ENCODE measurements around the gene TTLL6.
"Not testable (repeated sequence)": the region's sequence is repeated elsewhere in the genome, so short reads cannot be mapped to it uniquely, and the experiment has no call there.

TTLL6 gene

DNA sequence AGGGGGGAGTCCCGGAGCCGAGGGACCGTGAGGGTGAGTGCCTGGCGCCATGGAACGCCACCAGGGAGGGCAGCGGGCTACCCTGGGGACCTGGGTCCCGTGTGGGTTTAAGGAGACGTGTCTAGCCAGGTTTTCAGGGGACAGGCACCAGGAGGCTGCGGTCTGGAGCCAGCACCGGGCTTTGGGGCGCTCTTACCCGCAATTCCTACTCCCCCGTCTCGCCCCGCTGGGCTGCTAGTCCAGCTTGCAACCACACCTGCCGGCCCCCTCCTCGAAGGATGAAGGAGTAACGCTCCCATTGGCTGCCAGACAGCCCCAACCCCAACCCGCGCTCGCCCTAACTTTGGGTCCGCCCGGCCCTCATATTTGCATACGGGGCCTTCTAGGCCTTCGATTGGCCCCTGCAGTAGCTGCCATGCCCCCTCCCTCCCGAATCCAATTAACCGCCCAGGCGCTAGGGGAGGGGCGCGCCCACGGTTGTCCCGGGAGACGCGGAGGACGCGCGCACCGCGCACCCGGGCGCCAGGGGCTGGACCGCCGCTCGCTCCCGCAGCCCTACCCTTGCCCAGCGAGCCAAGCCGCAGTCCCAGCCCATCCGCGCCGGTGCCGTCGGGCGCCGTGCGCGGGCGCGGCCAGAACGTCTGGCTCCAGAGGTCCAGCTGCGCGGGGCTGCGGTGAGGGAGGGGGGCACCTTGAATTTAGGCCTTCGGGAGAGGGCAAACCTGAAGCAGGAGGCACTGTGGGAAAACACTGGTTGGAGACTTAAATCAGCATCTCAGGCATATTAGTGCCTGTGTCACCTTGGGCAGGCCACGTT lies at the start of gene TTLL6:
TTLL6 (minus strand) TSS at position 456 of the 817 bp plus-strand sequence; CDS start at position 299, 157 bp downstream.
- H3K27ac Mint-ChIP-seq = no peak within 1 kb of the TSS
- peaks cover 64% of the 10 kb centered on the region for H3K27me3 Mint-ChIP-seq
- no peaks in the 10 kb centered on the region for H3K9me3 Mint-ChIP-seq
- peak; percentile 81 for DNase-seq
- H3K36me3 Mint-ChIP-seq (ENCODE audit: low read depth) = no peaks in the 10 kb centered on the region
- peak within 1 kb of the TSS; percentile 74 for H3K4me3 Mint-ChIP-seq
- H3K4me1 Mint-ChIP-seq (ENCODE audit: low read depth) = peaks cover 22% of the 10 kb centered on the region

DNA sequence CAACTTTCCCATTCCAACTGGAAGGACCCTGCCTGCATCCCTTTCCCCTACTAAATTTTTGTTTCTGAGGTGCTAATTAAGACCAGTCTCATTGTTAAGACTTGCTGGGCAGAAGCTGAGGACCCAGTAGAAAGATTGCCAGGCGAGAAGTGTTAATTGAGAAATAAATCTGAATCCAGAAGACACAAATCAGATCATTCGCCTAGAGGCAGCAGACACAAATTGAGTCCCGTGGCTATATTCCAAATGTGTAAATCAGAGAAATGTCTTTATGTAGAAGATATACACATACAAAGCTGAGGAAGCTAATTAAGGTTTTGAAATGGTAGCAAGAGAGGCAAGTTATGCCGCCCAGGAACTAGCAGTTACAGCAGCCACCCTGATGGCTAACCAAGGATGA lies 43.4 kb upstream of the TTLL6 start:
- H3K36me3 Mint-ChIP-seq (ENCODE audit: low read depth) = peaks cover 76% of the 10 kb centered on the region
- no peaks in the 10 kb centered on the region for H3K9me3 Mint-ChIP-seq
- DNase-seq = no peak
- H3K27me3 Mint-ChIP-seq = no peaks in the 10 kb centered on the region
- H3K27ac Mint-ChIP-seq = no peak overlapping the region
- peaks cover 3% of the 10 kb centered on the region for H3K4me1 Mint-ChIP-seq (ENCODE audit: low read depth)
- H3K4me3 Mint-ChIP-seq = no peak overlapping the region

DNA sequence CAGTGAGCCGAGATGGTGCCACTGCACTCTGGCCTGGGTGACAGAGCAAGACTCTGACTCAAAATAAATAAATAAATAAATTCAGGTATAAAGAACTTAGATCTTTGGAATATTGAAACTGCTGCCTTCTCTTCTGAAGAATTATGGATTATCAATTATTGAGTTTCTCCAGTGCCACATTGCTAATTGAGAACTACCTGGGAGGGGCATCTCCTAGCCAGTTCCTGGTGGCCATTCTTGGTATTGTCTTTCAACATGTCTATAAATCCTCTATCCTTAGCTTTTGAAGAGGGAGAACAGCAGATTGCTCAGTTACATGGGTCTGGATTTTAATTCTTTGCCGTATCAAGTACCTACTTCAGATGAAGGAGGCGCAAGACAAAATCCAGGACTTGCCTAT lies 43.0 kb upstream of the TTLL6 start:
- no peak for DNase-seq
- Mint-ChIP-seq H3K27ac (no peak overlapping the region), H3K9me3 (no peaks in the 10 kb centered on the region), H3K4me1 (ENCODE audit: low read depth) (peaks cover 3% of the 10 kb centered on the region), H3K27me3 (no peaks in the 10 kb centered on the region), H3K4me3 (no peak overlapping the region), H3K36me3 (ENCODE audit: low read depth) (peaks cover 79% of the 10 kb centered on the region)

DNA sequence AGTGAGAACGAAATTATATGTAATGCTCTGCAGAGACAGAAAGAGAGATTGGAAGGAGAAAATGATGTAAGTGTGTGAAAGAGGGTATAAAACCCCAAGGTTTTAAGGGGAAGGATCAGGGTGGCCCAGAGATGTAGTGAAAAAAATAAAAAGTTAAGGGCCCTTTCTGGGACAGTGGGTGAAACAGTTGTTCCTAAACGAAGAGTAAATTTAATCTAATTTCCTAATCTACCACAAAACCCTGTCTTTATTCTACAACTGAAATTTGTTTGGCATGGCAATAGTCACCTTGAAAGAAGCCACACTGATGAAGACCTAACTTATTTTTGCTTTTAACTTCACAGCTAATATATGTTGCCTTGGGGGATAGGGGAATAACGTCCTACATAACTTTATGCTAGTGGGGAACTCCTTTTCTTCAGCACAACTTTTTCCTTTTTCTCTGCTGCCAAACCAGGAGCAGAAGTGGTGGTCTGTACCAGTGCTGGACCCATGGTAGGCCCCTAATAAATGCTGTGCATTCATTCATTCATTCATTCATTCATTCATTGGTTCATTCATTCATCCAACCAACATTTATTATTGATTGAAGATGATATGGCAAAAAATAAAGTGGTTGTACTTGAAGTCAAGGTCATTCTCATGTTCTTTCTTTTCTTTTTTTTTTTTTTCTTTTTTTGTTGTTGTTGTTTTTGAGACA lies 39.2 kb upstream of the TTLL6 start:
- peaks cover 78% of the 10 kb centered on the region for H3K36me3 Mint-ChIP-seq (ENCODE audit: low read depth)

DNA sequence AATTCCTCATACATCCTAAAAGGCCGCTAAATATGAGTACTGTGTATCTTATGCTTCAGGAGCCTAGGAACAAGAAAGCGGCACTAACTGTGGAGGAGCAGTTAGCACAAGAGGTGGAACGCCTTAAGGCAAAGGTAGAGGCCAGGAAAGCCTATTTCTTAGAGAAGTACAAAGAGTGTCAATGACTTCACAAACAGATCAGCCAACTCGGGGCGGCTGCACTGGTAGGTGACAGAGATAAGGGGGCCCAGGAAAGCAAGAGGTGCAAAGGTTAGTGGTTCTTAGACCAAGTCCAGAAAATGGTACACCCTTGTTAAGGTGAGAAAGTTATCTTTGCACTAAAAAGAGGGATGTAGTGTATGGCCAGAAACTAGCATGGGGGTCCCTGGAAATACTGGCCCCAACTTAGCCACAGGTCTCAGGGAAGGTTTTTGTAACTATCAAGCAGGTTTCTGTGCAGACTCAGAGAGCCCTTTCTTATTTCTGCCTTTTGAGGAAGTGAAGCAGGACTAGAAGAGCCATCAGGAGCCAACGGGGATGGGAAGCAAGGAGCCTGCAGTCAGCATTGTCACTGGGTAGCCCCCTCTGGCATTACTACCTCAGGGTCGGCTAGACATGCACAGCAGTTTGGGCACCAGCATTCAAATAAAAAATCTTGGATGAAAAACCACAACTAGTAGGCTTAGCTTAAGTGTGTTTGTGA lies 37.9 kb upstream of the TTLL6 start:
- Mint-ChIP-seq H3K4me1 (ENCODE audit: low read depth) (peaks cover 10% of the 10 kb centered on the region), H3K4me3 (no peak overlapping the region), H3K9me3 (no peaks in the 10 kb centered on the region), H3K36me3 (ENCODE audit: low read depth) (peaks cover 74% of the 10 kb centered on the region), H3K27me3 (no peaks in the 10 kb centered on the region), H3K27ac (no peak overlapping the region)
- no peak for DNase-seq

More for the DNA sequence above, 39.2 kb upstream of the TTLL6 start:
- peaks cover 3% of the 10 kb centered on the region for H3K4me1 Mint-ChIP-seq (ENCODE audit: low read depth)
- H3K4me3 Mint-ChIP-seq = no peak overlapping the region
- no peaks in the 10 kb centered on the region for H3K9me3 Mint-ChIP-seq
- H3K27me3 Mint-ChIP-seq = no peaks in the 10 kb centered on the region
- peak overlapping the region; percentile 13 for H3K27ac Mint-ChIP-seq
- no peak for DNase-seq

DNA sequence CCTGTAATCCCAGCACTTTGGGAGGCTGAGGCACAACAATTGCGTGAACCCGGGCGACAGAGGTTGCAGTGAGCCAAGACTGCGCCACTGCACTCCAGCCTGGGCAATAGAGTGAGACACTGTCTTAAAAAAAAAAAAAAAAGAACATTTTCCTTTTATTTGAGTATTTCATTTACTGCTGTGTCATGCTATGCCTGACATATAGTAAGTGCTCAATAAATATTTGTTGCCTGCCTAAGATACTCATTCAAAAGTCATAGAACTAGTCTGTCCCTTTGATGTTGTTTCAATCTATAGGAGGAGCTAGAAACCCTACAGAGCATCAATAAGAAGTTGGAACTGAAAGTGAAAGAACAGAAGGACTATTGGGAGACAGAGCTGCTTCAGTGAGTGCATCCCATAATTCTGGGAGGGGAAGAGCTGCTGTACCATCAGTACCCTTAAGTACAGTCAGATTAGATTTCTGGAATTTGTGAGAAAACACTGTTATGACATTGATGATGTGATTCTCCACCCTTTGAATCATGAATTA lies 33.8 kb upstream of the TTLL6 start:
- DNase-seq = no peak
- Mint-ChIP-seq H3K4me3 (no peak overlapping the region), H3K4me1 (ENCODE audit: low read depth) (peaks cover 9% of the 10 kb centered on the region), H3K36me3 (ENCODE audit: low read depth) (peaks cover 80% of the 10 kb centered on the region), H3K27ac (peak overlapping the region; percentile 51), H3K27me3 (no peaks in the 10 kb centered on the region), H3K9me3 (no peaks in the 10 kb centered on the region)

DNA sequence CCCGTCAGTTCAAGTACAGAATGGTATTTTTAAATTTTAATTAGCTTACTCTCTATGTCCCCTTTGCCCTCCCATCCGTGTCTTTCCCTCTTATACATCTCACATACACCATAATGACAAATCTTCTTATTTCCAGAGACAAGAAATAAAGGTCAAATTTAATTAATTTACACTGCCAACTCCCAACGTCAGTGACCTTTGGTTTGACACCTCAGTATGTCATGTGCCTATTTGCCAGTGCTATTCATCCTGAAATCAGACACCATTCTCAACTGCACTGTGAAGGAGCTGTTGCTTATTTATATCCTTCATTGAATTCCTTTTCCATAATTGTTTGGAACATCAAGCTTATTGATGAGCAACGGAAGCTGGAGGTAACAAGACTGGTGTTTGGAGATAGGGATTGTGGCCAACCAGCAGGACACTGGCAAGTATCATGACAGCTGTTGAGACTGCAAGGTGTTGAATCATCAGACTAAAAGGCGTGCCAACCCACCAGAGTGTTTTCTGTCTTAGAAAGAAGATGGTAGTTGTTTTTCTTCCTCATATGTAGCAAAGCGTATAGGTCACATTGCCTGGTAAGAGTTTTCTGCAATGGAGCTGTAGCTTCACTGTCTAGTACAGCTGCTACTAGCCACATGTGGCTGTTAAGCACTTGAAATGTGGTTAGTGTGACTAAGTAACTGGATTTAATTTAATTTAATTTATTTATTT lies 26.3 kb upstream of the TTLL6 start:
- peaks cover 40% of the 10 kb centered on the region for H3K4me1 Mint-ChIP-seq (ENCODE audit: low read depth)
- no peaks in the 10 kb centered on the region for H3K27me3 Mint-ChIP-seq
- no peak overlapping the region for H3K27ac Mint-ChIP-seq
- no peaks in the 10 kb centered on the region for H3K9me3 Mint-ChIP-seq
- peaks cover 50% of the 10 kb centered on the region for H3K36me3 Mint-ChIP-seq (ENCODE audit: low read depth)
- no peak for DNase-seq
- H3K4me3 Mint-ChIP-seq = no peak overlapping the region

DNA sequence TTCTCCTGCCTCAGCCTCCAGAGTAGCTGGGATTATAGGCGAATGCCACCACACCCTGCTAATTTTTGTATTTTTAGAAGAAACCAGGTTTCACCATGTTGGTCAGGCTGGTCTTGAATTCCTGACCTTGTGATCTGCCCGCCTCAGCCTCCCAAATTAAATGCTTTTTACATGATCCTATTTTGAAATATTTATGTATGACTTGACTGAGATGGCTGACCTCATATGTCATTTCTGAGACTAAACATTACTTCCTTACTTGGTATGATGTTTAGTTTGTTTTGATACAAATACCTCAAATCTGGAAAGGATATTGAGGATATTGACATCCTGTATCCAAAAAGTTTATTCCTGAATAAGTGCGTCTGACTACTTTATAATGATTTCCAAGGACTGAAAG lies 25.7 kb upstream of the TTLL6 start:
- Mint-ChIP-seq H3K36me3 (ENCODE audit: low read depth) (peaks cover 44% of the 10 kb centered on the region), H3K4me3 (no peak overlapping the region), H3K27ac (no peak overlapping the region), H3K27me3 (no peaks in the 10 kb centered on the region), H3K9me3 (no peaks in the 10 kb centered on the region), H3K4me1 (ENCODE audit: low read depth) (peaks cover 46% of the 10 kb centered on the region)
- no peak for DNase-seq

DNA sequence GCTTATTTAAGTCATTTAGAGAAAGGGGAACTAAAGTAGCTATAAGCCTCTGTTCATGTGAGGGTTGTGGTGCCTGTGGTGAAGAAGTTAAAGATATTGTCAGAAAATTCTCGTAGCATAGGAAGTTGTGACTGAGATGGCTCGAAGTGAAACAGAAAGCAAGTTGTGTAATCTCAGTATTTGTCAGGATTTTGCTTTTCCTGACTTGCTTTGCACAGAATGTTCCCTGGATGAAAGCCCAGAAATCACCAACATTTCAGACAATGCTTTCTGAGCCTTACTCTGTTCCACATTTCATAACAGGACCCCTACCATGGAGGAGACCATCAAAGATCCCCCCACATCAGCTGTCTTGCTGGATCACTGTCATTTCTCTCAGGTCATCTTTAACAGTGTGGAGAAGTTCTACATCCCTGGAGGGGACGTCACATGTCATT lies 24.4 kb upstream of the TTLL6 start:
- no peaks in the 10 kb centered on the region for H3K9me3 Mint-ChIP-seq
- no peaks in the 10 kb centered on the region for H3K27me3 Mint-ChIP-seq
- H3K36me3 Mint-ChIP-seq (ENCODE audit: low read depth) = peaks cover 37% of the 10 kb centered on the region
- H3K4me3 Mint-ChIP-seq = peak overlapping the region; percentile 21
- peak overlapping the region; percentile 73 for H3K27ac Mint-ChIP-seq
- no peak for DNase-seq
- H3K4me1 Mint-ChIP-seq (ENCODE audit: low read depth) = peaks cover 58% of the 10 kb centered on the region

DNA sequence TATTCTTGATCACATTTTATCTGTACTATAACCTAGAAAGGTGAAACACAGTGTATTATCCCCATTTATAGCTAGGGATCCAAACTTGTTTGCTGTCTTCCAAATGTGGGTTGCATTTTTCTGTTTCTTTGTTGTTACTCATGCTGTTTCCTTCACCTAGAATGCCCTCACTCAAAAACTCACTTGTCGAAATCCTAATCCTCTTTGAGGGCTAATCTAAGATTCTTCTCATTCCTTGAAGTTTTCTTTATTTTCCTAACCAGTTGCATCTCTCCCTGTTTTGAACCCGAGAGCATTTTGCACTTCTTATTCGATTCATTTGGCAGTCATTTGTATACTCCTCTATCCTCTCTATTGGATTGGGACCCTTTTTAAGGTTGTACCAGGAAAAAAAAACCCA lies 23.4 kb upstream of the TTLL6 start:
- Mint-ChIP-seq H3K36me3 (ENCODE audit: low read depth) (peaks cover 32% of the 10 kb centered on the region), H3K4me3 (no peak overlapping the region), H3K27me3 (no peaks in the 10 kb centered on the region), H3K4me1 (ENCODE audit: low read depth) (peaks cover 68% of the 10 kb centered on the region), H3K27ac (no peak overlapping the region), H3K9me3 (no peaks in the 10 kb centered on the region)
- DNase-seq = no peak

DNA sequence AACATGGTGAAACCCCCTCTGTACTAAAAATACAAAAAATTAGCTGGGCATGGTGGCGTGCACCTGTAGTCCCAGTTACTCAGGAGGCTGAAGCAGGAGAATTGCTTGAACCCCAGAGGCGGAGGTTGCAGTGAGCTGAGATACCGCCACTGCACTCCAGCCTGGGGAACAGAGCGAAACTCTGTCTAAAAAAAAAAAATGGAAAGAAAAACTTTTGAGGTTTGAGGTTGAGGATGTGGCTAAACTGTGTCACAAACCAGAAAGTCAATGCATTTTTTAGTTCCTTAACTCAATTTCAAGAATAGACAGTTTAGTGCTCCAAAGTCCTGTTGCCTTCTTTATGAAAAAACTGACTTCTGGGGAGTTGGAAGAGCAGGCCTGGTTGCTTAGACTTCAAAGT lies 20.4 kb upstream of the TTLL6 start:
- not testable (repeated sequence) for DNase-seq, H3K9me3 Mint-ChIP-seq, H3K27me3 Mint-ChIP-seq
- H3K36me3 Mint-ChIP-seq (ENCODE audit: low read depth) = peaks cover 10% of the 10 kb centered on the region
- H3K27ac Mint-ChIP-seq = peak overlapping the region; percentile 60
- H3K4me1 Mint-ChIP-seq (ENCODE audit: low read depth) = peaks cover 87% of the 10 kb centered on the region
- peak overlapping the region; percentile 45 for H3K4me3 Mint-ChIP-seq

DNA sequence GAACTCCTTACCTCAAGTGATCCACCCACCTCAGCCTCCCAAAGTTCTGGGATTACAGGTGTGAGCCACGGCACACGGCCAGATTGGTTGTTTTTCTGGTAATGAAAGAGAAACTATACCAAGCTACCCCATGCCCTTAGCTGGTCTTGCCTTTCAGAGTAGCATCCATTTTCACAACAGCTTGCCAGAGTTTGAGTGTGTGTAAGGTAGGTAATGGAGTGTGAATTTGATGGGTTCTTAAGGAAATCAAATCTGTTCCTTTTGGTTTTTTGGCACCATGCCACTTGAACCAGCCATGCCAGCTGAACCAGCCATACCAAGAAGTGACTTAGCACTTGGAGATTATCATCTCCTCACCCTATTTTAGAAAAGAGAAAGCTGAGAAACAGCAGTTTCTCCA lies 18.9 kb upstream of the TTLL6 start:
- H3K27ac Mint-ChIP-seq = no peak overlapping the region
- no peaks in the 10 kb centered on the region for H3K9me3 Mint-ChIP-seq
- H3K4me3 Mint-ChIP-seq = no peak overlapping the region
- DNase-seq = no peak
- H3K27me3 Mint-ChIP-seq = no peaks in the 10 kb centered on the region
- H3K36me3 Mint-ChIP-seq (ENCODE audit: low read depth) = peaks cover 7% of the 10 kb centered on the region
- H3K4me1 Mint-ChIP-seq (ENCODE audit: low read depth) = peaks cover 88% of the 10 kb centered on the region

DNA sequence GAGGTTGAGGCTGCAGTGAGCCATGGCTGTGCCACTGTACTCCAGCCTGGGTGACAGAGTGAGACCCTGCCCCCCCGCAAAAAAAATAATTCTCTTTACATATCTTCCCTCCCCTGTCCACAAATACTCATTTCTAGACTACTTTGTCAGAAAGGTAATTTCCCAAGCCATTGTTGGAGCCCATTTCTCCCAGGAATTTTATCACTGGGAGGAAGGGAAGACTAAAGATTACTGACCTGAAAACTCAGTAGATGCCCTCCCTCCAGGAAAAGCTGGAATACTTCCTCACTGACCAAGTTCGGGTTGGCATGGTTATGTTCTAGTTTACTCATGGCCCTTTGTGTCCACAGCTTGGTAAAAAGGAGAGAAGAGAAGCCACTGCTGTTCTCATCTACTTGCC lies 17.9 kb upstream of the TTLL6 start:
- peaks cover 8% of the 10 kb centered on the region for H3K36me3 Mint-ChIP-seq (ENCODE audit: low read depth)
- no peak overlapping the region for H3K27ac Mint-ChIP-seq
- H3K9me3 Mint-ChIP-seq = no peaks in the 10 kb centered on the region
- DNase-seq = no peak
- H3K27me3 Mint-ChIP-seq = no peaks in the 10 kb centered on the region
- H3K4me1 Mint-ChIP-seq (ENCODE audit: low read depth) = peaks cover 84% of the 10 kb centered on the region
- no peak overlapping the region for H3K4me3 Mint-ChIP-seq

DNA sequence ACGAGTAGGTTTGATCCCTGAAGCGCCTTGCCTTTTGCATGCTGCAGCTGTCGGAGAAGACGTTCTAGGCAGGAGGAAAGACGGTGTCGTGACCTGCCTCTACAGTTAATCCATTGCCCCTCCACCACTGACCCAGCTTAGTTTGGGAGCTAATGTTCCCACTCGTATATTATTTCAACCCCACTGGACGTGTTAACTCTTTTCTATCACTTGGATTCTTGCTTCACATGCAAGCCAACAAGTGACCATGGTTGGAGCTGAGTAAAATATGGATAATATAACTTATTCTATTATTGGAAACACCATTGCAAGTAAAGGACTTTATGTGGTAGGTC lies 14.5 kb upstream of the TTLL6 start:
- Mint-ChIP-seq H3K4me3 (peak overlapping the region; percentile 95), H3K27ac (peak overlapping the region; percentile 98), H3K36me3 (ENCODE audit: low read depth) (peaks cover 8% of the 10 kb centered on the region), H3K27me3 (no peaks in the 10 kb centered on the region), H3K9me3 (no peaks in the 10 kb centered on the region), H3K4me1 (ENCODE audit: low read depth) (peaks cover 56% of the 10 kb centered on the region)
- DNase-seq = no peak

All from activated T-cell treated with anti-CD3 and anti-CD28 coated beads, Interleukin-2, amount 50 U/mL, for 24 hours (primary cell).